Stimulated activated CD8-positive, alpha-beta memory T cell treated with anti-CD3 and anti-CD28 coated beads, Interleukin-15, amount 100 ng/mL, for 48 hours (primary cell): ENCODE data around the gene RTP2.

Experiments used
- DNase-seq, 2 donors: peaks; one replicate each; pipeline ENCODE4 v3.0.0-alpha.2; 2020; ENCODE audit warnings: low read depth in 2 of 2

The RTP2 gene

DNA sequence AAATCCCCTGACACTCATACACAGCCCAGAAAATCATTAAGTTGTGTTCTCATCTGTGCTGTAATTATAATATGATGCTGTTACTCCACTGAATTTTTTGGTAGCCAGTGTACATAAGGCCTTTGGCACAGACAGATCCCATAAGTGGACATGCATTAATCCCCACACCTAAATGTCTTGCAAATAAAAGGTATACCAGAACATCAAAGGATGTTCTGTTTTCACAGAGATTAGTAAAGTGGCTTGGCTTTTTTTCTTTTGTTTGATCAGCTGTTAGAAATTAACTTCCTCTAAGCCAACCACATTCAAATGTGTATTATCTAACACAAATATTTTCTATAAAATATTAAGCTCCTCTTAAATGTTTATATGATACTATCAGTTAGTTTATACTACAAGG is 34.8 kb downstream of the RTP2 start:
- no peak for DNase-seq

DNA sequence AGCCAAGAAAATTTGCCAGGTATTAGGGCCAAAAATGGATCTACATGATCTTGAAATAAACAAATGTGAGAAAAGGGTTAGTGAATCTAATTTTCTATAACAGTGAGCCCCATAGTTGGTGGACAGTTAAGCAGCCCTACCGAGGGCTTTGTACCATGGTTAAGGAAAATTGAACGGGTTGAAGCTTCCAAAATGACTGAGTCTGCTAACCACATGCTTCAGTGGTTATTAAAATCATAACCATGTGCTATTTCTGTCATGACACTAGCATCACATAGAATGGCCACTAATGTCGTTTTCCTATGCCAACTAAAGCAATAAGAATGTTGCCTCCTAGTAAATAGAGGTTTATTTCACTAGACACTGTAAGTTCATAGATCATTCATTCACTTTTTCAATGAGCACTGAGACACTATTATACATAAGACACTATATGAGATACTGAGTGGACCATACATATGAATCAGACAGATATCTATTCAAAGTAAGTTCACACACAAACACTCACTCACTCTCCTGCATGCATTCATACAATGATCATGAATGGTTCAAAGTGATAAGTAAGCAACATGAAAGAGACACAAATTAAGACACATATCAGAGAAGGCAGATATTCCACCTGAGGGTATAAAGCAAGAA is 36.5 kb downstream of the RTP2 start:
- DNase-seq, result no peak

- DNase-seq, result no peak
Measured at GRCh38 chr3:187665010-187665409, 37.3 kb downstream of the RTP2 start.

DNA sequence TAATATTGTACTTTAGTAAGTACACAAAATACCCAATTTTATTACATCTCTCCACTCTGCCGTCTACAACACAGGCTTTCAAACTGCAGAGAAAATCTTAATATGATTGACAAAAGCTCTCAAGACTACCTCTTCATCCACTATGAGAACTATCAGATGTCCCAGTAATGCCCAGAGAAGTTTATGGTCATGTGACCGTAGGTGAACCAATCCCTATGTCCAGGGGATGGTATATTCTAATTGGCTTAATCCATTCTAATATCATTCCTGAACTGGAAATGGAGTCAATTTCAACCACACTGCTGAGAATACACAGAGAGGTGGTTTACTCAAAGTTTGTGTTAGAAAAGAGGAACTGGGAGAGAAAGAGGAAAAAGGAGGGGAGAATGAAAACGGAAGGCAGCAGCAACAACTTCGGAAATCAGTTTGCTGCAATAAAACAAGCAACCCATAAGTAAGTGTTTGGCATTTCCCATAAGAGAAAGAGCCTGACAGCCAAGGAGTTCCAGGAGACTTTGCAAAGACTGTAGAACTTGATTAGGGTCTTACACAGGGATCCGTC is 39.4 kb downstream of the RTP2 start:
- DNase-seq, result no peak

GRCh38 chr3:187661267-187661666 is 41.1 kb downstream of the RTP2 start:
- no peak for DNase-seq

GRCh38 chr3:187651282-187651681 is 51.1 kb downstream of the RTP2 start:
- DNase-seq, result no peak
